Neural cell (in vitro differentiated cells): ENCODE data around the gene PPP1R12B.

Experiments used
- CTCF ChIP-seq: fragments of 450-650 bp; IDR thresholded peaks from 2 replicates; pipeline ENCODE4 v1.5.1; 2014; ENCODE audit warnings: antibody characterized with exemption, mild to moderate bottlenecking, moderate library complexity; ENCODE audit not compliant: poor library complexity, severe bottlenecking
- EP300 ChIP-seq: fragments of 450-650 bp; conservative IDR thresholded peaks from 2 replicates; pipeline ENCODE4 v1.6.1; 2014; ENCODE audit warnings: antibody characterized with exemption, mild to moderate bottlenecking, moderate library complexity; ENCODE audit not compliant: poor library complexity, severe bottlenecking
- EZH2 ChIP-seq: fragments of 200-600, 300-800 bp; shearing (Covaris generic), sonication (generic); IDR thresholded peaks from 2 replicates; pipeline ENCODE4 v1.6.1; 2014; ENCODE audit warnings: antibody characterized with exemption, low read length, borderline replicate concordance, mild to moderate bottlenecking; ENCODE audit not compliant: insufficient read depth, poor library complexity, severe bottlenecking
- RAD21 ChIP-seq: fragments of 450-650 bp; conservative IDR thresholded peaks from 2 replicates; pipeline ENCODE4 v1.6.1; 2014; ENCODE audit warnings: antibody characterized with exemption, mild to moderate bottlenecking, moderate library complexity
- REST ChIP-seq: IDR thresholded peaks from 2 replicates; pipeline ENCODE4 v1.6.1; 2012; ENCODE audit warnings: borderline replicate concordance
- SMC3 ChIP-seq: fragments of 450-650 bp; conservative IDR thresholded peaks from 2 replicates; pipeline ENCODE4 v1.6.1; 2014; ENCODE audit warnings: antibody characterized with exemption, mild to moderate bottlenecking, moderate library complexity; ENCODE audit not compliant: poor library complexity
- TAF1 ChIP-seq: IDR thresholded peaks from 2 replicates; pipeline ENCODE4 v1.6.1; 2012; ENCODE audit warnings: low read depth

- TF ChIP-seq CTCF (no peak), EP300 (no peak), EZH2 (no peak), REST (no peak), SMC3 (no peak), RAD21 (no peak), TAF1 (no peak)
These were observed 283.7 kb downstream of the PPP1R12B start for GRCh38 chr1:202632241-202632640.
